Lower lobe of right lung (tissue), 2 donors: ENCODE measurements around the gene OPN1LW. TPM values are rescaled to one million over a fixed set of nuclear protein-coding genes. Genes with fewer than 3 reads are reported as not detected.
"Not testable (repeated sequence)": the region's sequence is repeated elsewhere in the genome, so short reads cannot be mapped to it uniquely, and the experiment has no call there.

Source experiments
- ATAC-seq, 2 donors: fragments of 200-7000 bp; cut with Tn5 transposase; one replicate each; pipeline ENCODE4 v1.9.1; 2020 to 2022; ENCODE audit warnings: mild to moderate bottlenecking in 2 of 2, moderate library complexity in 2 of 2
- DNase-seq: peaks from one replicate; pipeline ENCODE4 v3.0.0-alpha.2; 2020
- H3K27ac ChIP-seq: fragments of 200-600 bp; one replicate; pipeline ENCODE4 v1.8.0; 2022
- H3K27me3 ChIP-seq: fragments of 200-600 bp; one replicate; pipeline ENCODE4 v1.8.0; 2022; ENCODE audit warnings: low read depth
- H3K36me3 ChIP-seq: fragments of 200-600 bp; one replicate; pipeline ENCODE4 v1.8.0; 2022; ENCODE audit warnings: mild to moderate bottlenecking
- H3K4me1 ChIP-seq: fragments of 200-600 bp; one replicate; pipeline ENCODE4 v1.8.0; 2022
- H3K4me3 ChIP-seq: fragments of 200-600 bp; one replicate; pipeline ENCODE4 v1.8.0; 2022; ENCODE audit warnings: mild to moderate bottlenecking
- H3K9me3 ChIP-seq: fragments of 200-600 bp; one replicate; pipeline ENCODE4 v1.8.0; 2022
- CTCF ChIP-seq: fragments of 200-600 bp; IDR thresholded peaks from one replicate; pipeline ENCODE4 v1.8.0; 2022; ENCODE audit warnings: antibody characterized with exemption, mild to moderate bottlenecking
- intact Hi-C: fragments of 100-400 bp; cut with DNase I; formaldehyde crosslinking; loops from one replicate; pipeline ENCODE4 v1.11.0; 2022
- total RNA-seq: library from RNA; stranded (reverse); fragmentation: NEBNext Ultra II Directional; extraction: Animal tissue kit (Norgen Biotek cat#: 25700); gene quantifications from one replicate; pipeline ENCODE4 v1.2.1, GENCODE V29; 2021
- donor health status: DM: no; HTN: yes; CAD: no; lungs with severe emphysema.

The OPN1LW gene
- total RNA-seq, 1 donor from 2014 or later, result not detected

GRCh38 chrX:154142386-154142785, 1.7 kb upstream of the OPN1LW start:
- no peak overlapping the region for H3K27ac ChIP-seq
- H3K27me3 ChIP-seq, result no peaks in the 10 kb centered on the region
- H3K4me1 ChIP-seq, result no peaks in the 10 kb centered on the region
- no peak overlapping the region for H3K4me3 ChIP-seq
- H3K36me3 ChIP-seq, result no peaks in the 10 kb centered on the region
- H3K9me3 ChIP-seq, result no peaks in the 10 kb centered on the region
- TF ChIP-seq CTCF, result no peak
- intact Hi-C loops, result no loop called here
- ATAC-seq, result no peak
- no peak for DNase-seq

- H3K9me3 ChIP-seq, result no peaks in the 10 kb centered on the region
- H3K27ac ChIP-seq, result no peak overlapping the region
- H3K4me3 ChIP-seq, result no peak overlapping the region
- ATAC-seq (no peak), DNase-seq (no peak)
- H3K27me3 ChIP-seq, result no peaks in the 10 kb centered on the region
- no peaks in the 10 kb centered on the region for H3K36me3 ChIP-seq
- H3K4me1 ChIP-seq, result no peaks in the 10 kb centered on the region
- no peak for TF ChIP-seq CTCF
- intact Hi-C loops, result no loop called here
Measured at GRCh38 chrX:154142950-154143745, 895 bp upstream of the OPN1LW start.

- H3K27me3 ChIP-seq, DNase-seq, H3K4me3 ChIP-seq, H3K9me3 ChIP-seq, intact Hi-C loops, H3K36me3 ChIP-seq, H3K27ac ChIP-seq, H3K4me1 ChIP-seq, ATAC-seq: not testable (repeated sequence)
Measured at GRCh38 chrX:154151030-154151429, 7.0 kb downstream of the OPN1LW start.

GRCh38 chrX:154156221-154156620, 12.2 kb downstream of the OPN1LW start:
- H3K9me3 ChIP-seq, H3K4me3 ChIP-seq, H3K27ac ChIP-seq, H3K36me3 ChIP-seq, H3K27me3 ChIP-seq, ATAC-seq, H3K4me1 ChIP-seq, intact Hi-C loops, DNase-seq: not testable (repeated sequence)

GRCh38 chrX:154157207-154157606, 13.2 kb downstream of the OPN1LW start:
- H3K9me3 ChIP-seq, H3K4me1 ChIP-seq, intact Hi-C loops, H3K27me3 ChIP-seq, H3K36me3 ChIP-seq, H3K27ac ChIP-seq, ATAC-seq, H3K4me3 ChIP-seq, DNase-seq: not testable (repeated sequence)

- ATAC-seq, H3K27me3 ChIP-seq, H3K4me1 ChIP-seq, H3K9me3 ChIP-seq, intact Hi-C loops, DNase-seq, H3K36me3 ChIP-seq, H3K4me3 ChIP-seq, H3K27ac ChIP-seq: not testable (repeated sequence)
Measured at GRCh38 chrX:154159345-154159744, 15.3 kb downstream of the OPN1LW start.

- H3K9me3 ChIP-seq, ATAC-seq, H3K27ac ChIP-seq, H3K4me1 ChIP-seq, DNase-seq, H3K27me3 ChIP-seq, intact Hi-C loops, H3K4me3 ChIP-seq, H3K36me3 ChIP-seq: not testable (repeated sequence)
Measured at GRCh38 chrX:154164902-154165301, 20.9 kb downstream of the OPN1LW start.

- H3K27ac ChIP-seq, H3K4me3 ChIP-seq, H3K36me3 ChIP-seq: not testable (repeated sequence)
Measured at GRCh38 chrX:154168384-154168783, 24.3 kb downstream of the OPN1LW start.

GRCh38 chrX:154172535-154172943, 28.5 kb downstream of the OPN1LW start:
- H3K9me3 ChIP-seq, H3K27ac ChIP-seq, intact Hi-C loops, H3K36me3 ChIP-seq, H3K27me3 ChIP-seq, DNase-seq, H3K4me3 ChIP-seq, H3K4me1 ChIP-seq: not testable (repeated sequence)
- peak; percentile 90 to 93 for ATAC-seq

More at GRCh38 chrX:154168384-154168783, 24.3 kb downstream of the OPN1LW start:
- H3K9me3 ChIP-seq, intact Hi-C loops, DNase-seq, H3K4me1 ChIP-seq, H3K27me3 ChIP-seq: not testable (repeated sequence)
- ATAC-seq, result peak in 1 of 2 donors; percentile 52

GRCh38 chrX:154174356-154174755, 30.3 kb downstream of the OPN1LW start:
- H3K27me3 ChIP-seq, H3K27ac ChIP-seq, intact Hi-C loops, H3K9me3 ChIP-seq, H3K4me3 ChIP-seq, H3K4me1 ChIP-seq, ATAC-seq, DNase-seq, H3K36me3 ChIP-seq: not testable (repeated sequence)

- ATAC-seq, H3K4me3 ChIP-seq, H3K36me3 ChIP-seq, DNase-seq, intact Hi-C loops, H3K4me1 ChIP-seq, H3K27ac ChIP-seq, H3K9me3 ChIP-seq, H3K27me3 ChIP-seq: not testable (repeated sequence)
Measured at GRCh38 chrX:154182296-154182695, 38.3 kb downstream of the OPN1LW start, which contains the start of gene OPN1MW. TSS of gene OPN1MW (plus strand) at chrX:154182596. CDS start at chrX:154182678, 82 bp downstream.

- ATAC-seq, H3K4me3 ChIP-seq, H3K36me3 ChIP-seq, H3K27me3 ChIP-seq, DNase-seq, intact Hi-C loops, H3K27ac ChIP-seq, H3K4me1 ChIP-seq, H3K9me3 ChIP-seq: not testable (repeated sequence)
Measured at GRCh38 chrX:154183794-154184193, 39.8 kb downstream of the OPN1LW start.
